SK-MEL-5 (cell line): ENCODE measurements around the gene MBTPS2. TPM values are rescaled to one million over a fixed set of nuclear protein-coding genes. Genes with fewer than 3 reads are reported as not detected.

Experiments
- DNase-seq: peaks from one replicate; pipeline ENCODE4 v3.0.0-alpha.2; 2016; ENCODE audit warnings: low read depth, low spot score
- in situ Hi-C: cut with HindIII; loops from 2 replicates; pipeline ENCODE4 v1.10.0; 2016; ENCODE audit warnings: low sequenced_read_pairs, high pct_unique_total_duplicates, low pct_unique_long_range_greater_than_20kb
- small RNA-seq, 2 experiments: library from RNA; depleted of rRNA; stranded (forward); fragments of <200 nt; gene quantifications; one replicate each; pipeline ENCODE3, GENCODE V24; 2014
- total RNA-seq: library from RNA; depleted of rRNA; stranded (reverse); fragments of >200 nt; shearing (Covaris generic); gene quantifications from 2 replicates; pipeline ENCODE4 v1.2.3, GENCODE V29; 2014; rRNA removed

MBTPS2 gene
- total RNA-seq, 1 experiment from 2014 or later: 20.0 TPM

DNA sequence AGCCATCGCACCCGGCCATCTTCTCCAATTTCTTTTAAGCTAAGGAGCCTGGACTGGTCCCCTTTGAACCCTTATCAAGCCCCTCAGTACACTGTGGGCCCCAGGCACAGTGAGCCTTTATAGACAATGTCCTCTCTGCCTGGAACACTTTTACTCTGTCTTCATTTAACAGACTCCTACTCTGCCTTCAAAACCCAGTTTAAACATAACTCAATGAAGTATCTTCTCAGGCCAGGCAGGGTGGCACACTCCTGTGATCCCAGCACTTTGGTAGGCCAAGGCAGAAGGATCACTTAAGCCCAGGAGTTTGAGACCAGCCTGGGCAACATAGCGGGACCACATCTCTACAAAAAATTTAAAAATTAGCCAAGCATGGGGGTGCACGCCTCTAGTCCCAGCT, 73.6 kb downstream of the MBTPS2 start:
- DNase-seq: no peak
- in situ Hi-C loops: no loop called here

DNA sequence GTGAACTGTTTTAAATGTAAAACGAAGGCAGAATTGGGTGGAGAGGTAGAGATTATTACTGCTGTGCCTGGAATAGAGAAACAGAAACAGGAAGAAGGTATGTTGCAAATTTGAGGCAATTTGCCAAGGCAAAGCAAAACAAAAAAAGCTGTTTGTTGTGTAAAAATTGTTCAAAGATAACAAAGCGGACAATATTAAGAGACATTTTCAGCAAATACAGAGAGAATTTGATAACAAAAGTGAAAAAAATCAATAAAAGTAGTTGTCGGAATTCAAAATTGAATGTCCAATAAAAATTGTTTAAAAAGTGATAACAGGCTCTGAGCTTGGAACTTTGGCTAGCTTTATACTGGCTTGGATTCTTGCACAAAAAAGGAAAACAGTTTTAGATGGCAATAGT, 86.7 kb downstream of the MBTPS2 start:
- no peak for DNase-seq

DNA sequence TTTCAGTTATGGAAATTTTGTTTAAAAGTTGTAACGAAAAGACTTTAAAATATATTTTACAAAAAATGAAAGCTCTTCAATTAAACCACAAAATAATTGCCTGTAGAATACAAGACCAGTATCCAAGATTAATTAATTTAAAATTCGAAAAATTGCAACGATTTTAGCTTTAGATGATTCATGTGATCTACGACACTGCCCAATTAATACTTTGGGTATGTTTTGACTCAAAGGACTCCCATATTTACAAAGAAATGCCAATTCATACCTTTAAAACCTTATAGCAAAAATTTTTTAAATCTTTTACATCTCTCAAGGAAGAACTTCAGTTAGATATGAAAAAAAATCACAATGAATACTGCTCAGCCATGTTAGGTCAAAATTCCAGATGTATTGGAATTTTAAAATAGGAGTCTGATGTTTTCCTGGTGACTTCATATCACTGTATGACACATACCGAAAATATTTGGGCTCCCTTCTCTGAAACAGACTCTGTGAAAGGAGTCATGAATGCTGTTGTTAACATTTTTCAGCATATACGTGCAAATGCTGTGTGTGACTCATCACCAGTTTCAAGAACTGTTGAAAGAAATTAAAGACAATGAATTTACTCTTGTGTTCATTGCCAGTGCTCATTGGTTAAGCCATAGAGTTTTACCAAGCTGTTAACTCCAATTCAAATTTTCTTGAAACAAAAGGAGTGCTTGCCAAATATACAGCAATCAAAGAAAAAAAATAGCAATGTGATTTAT, 87.3 kb downstream of the MBTPS2 start:
- DNase-seq: peak; percentile 95
- in situ Hi-C loops: no loop called here

More for the DNA sequence above, 86.7 kb downstream of the MBTPS2 start:
- in situ Hi-C loops: no loop called here

GRCh38 chrX:21929209-21929608, 89.8 kb downstream of the MBTPS2 start:
- in situ Hi-C loops: no loop called here

GRCh38 chrX:21930986-21931385, 91.6 kb downstream of the MBTPS2 start:
- DNase-seq: no peak
- in situ Hi-C loops: no loop called here

More at GRCh38 chrX:21929209-21929608, 89.8 kb downstream of the MBTPS2 start:
- no peak for DNase-seq

- in situ Hi-C loops: no loop called here
- peak; percentile 85 for DNase-seq
Observed at GRCh38 chrX:21932292-21933002, 93.0 kb downstream of the MBTPS2 start.

- DNase-seq: peak; percentile 54
- in situ Hi-C loops: no loop called here
Observed at GRCh38 chrX:21933077-21933476, 93.7 kb downstream of the MBTPS2 start.

DNA sequence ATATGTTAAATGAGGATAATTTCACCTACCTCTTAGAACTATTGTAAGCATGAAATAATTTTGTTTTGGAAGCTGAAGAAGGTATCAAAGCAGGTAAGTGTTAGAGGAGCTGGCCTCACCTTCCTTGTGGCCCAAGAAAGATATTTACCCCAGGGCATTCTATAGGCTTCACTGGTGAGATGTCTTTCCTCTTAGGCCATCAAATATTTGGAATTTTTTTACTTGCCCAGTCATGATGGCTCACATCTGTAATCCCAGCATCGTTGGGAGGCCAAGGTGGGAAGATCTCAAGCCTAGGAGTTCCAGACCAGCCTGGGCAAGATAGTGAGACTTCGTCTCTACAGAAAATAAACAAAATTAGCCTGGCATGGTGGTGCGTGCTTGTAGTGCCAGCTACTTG, 95.0 kb downstream of the MBTPS2 start:
- DNase-seq: no peak
- in situ Hi-C loops: no loop called here

Small RNAs within 50 kb of the gene (small RNA-seq; reads per million reads assigned to genes)
- 0 reads per million in 2 experiments for gene U73479.1

Other genes with a start within 250 kb of the MBTPS2 start
- not detected in 2 replicates for gene KLHL34, start 181.3 kb upstream of the MBTPS2 start, total RNA-seq
- 8.9 and 9.3 TPM in 2 replicates for gene SMPX, start 81.5 kb upstream of the MBTPS2 start, total RNA-seq
- 1.8 and 2.4 TPM in 2 replicates for gene YY2, start 16.4 kb downstream of the MBTPS2 start, total RNA-seq
- 792 and 838 TPM in 2 replicates for gene SMS, start 101.1 kb downstream of the MBTPS2 start, total RNA-seq
- gene PHEX, start 192.7 kb downstream of the MBTPS2 start, total RNA-seq: 0.16 and 0.32 TPM in 2 replicates